Mesendoderm (in vitro differentiated cells): ENCODE results near the gene IFNAR1.

Source experiments
- DNase-seq: peaks from one replicate; pipeline ENCODE4 v3.0.0; 2013
- H2AK5ac ChIP-seq: 2 replicates; pipeline ENCODE4 v1.6.1; 2013; ENCODE audit warnings: low read length, inconsistent platforms
- H2BK120ac ChIP-seq: 2 replicates; pipeline ENCODE4 v1.6.1; 2013; ENCODE audit warnings: low read depth, mild to moderate bottlenecking, low read length, moderate library complexity, mixed read lengths
- H2BK15ac ChIP-seq: replicated peaks from 2 replicates; pipeline ENCODE4 v1.6.1; 2013; ENCODE audit warnings: low read depth, mild to moderate bottlenecking, moderate library complexity
- H2BK5ac ChIP-seq: 2 replicates; pipeline ENCODE4 v1.6.1; 2013; ENCODE audit warnings: low read length, inconsistent platforms
- H3K18ac ChIP-seq: 2 replicates; pipeline ENCODE4 v1.6.1; 2013; ENCODE audit warnings: mild to moderate bottlenecking, low read length, mixed read lengths
- H3K23ac ChIP-seq: one replicate; pipeline ENCODE4 v1.6.1; 2013; ENCODE audit warnings: low read length
- H3K27ac ChIP-seq: 2 replicates; pipeline ENCODE4 v1.5.1; 2013; ENCODE audit warnings: low read depth, mild to moderate bottlenecking, inconsistent platforms, low read length, moderate library complexity
- H3K27me3 ChIP-seq: 2 replicates; pipeline ENCODE4 v1.6.1; 2013; ENCODE audit warnings: low read length, control low read depth, mild to moderate bottlenecking, inconsistent platforms; ENCODE audit not compliant: insufficient read depth, poor library complexity
- H3K36me3 ChIP-seq: 2 replicates; pipeline ENCODE4 v1.6.1; 2013; ENCODE audit warnings: low read length, inconsistent platforms; ENCODE audit not compliant: control insufficient read depth, insufficient read depth
- H3K4ac ChIP-seq: one replicate; pipeline ENCODE4 v1.6.1; 2013; ENCODE audit warnings: low read depth, mild to moderate bottlenecking, low read length, moderate library complexity
- H3K4me1 ChIP-seq: 2 replicates; pipeline ENCODE4 v1.6.1; 2013; ENCODE audit warnings: low read depth, low read length, inconsistent platforms; ENCODE audit not compliant: control insufficient read depth
- H3K4me2 ChIP-seq: 2 replicates; pipeline ENCODE4 v1.6.1; 2013; ENCODE audit warnings: low read length
- H3K4me3 ChIP-seq: 2 replicates; pipeline ENCODE4 v1.5.1; 2013; ENCODE audit warnings: mild to moderate bottlenecking, low read length
- H3K56ac ChIP-seq: one replicate; pipeline ENCODE4 v1.6.1; 2013; ENCODE audit warnings: low read length
- H3K79me1 ChIP-seq: 2 replicates; pipeline ENCODE4 v1.6.1; 2013; ENCODE audit warnings: low read length, inconsistent platforms
- H3K79me2 ChIP-seq: 2 replicates; pipeline ENCODE4 v1.6.1; 2013; ENCODE audit warnings: mild to moderate bottlenecking, low read length; ENCODE audit not compliant: control insufficient read depth, insufficient read depth
- H3K9ac ChIP-seq: 2 replicates; pipeline ENCODE4 v1.6.1; 2013; ENCODE audit warnings: low read length, inconsistent platforms
- H4K5ac ChIP-seq: one replicate; pipeline ENCODE4 v1.6.1; 2013; ENCODE audit warnings: low read length
- H4K8ac ChIP-seq: one replicate; pipeline ENCODE4 v1.6.1; 2013; ENCODE audit warnings: low read depth, mild to moderate bottlenecking, control low read depth, low read length, moderate library complexity
- WGBS: extraction: QIAGEN DNeasy Blood & Tissue Kit; methylation state at CpG from one replicate; pipeline ENCODE4 v1.1.7; 2013; ENCODE audit warnings: low lambda C conversion rate, missing lambda C conversion rate; ENCODE audit not compliant: insufficient coverage; ENCODE audit errors: extremely low coverage; 5-methylcytosine and 5-hydroxymethylcytosine counted together

Gene IFNAR1

DNA sequence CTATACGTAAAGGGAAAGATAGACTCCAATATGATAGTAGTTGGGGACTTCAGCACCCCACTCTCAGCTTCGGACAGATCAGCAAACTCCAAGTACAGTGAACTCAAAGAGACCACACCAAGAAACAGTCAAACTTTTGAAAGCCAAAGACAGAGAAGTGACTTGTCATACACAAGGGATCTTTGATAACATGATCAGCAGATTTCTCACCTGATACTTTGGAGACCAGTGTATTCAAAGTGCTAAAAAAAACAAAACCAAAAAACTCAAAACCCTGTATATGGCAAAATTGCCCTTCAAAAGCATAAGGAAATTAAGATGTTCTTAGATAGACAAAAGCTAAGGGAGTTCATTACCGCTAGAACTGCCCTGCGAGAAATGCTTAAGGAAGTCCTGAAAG lies 9.4 kb downstream of the IFNAR1 start:
- H4K8ac ChIP-seq: no peak overlapping the region
- H2BK5ac ChIP-seq: no peak overlapping the region
- no peak overlapping the region for H3K27ac ChIP-seq
- H2BK15ac ChIP-seq: no peak overlapping the region
- no peak overlapping the region for H3K4me2 ChIP-seq
- no peak for DNase-seq
- H3K4ac ChIP-seq: no peak overlapping the region
- H3K4me3 ChIP-seq: no peak overlapping the region
- no peak overlapping the region for H2AK5ac ChIP-seq
- peaks cover 15% of the 10 kb centered on the region for H3K79me1 ChIP-seq
- no peak overlapping the region for H4K5ac ChIP-seq
- H3K4me1 ChIP-seq: no peaks in the 10 kb centered on the region
- H3K36me3 ChIP-seq: no peaks in the 10 kb centered on the region
- H3K27me3 ChIP-seq: no peaks in the 10 kb centered on the region
- H3K9ac ChIP-seq: no peak overlapping the region
- no CpG with 5 or more reads among the region's 4 CpGs for WGBS
- no peak overlapping the region for H3K56ac ChIP-seq
- H3K79me2 ChIP-seq: peaks cover 3% of the 10 kb centered on the region
- H3K23ac ChIP-seq: no peak overlapping the region
- H3K18ac ChIP-seq: no peak overlapping the region
- no peak overlapping the region for H2BK120ac ChIP-seq

DNA sequence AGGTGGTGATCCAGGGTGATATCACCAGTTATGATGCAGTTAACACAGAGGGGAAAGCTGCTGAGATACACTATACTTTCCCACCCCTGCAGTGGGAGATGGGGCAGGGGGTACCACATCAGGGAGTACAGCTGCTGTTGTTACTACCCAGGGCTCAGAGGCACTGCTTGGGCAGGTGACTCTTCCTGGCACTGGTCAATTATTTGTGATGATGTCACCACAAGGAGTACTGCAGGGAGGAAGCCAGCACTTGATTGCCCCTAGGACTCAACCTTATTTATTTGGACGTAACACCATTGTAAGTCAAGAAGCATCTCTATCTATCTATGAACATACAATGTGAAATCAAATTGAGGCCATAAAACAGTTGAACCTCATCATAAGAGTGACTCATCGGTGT lies 10.1 kb downstream of the IFNAR1 start:
- no peak overlapping the region for H4K8ac ChIP-seq
- WGBS: no CpG with 5 or more reads among the region's 2 CpGs
- H2BK5ac ChIP-seq: no peak overlapping the region
- no peaks in the 10 kb centered on the region for H3K27me3 ChIP-seq
- no peak overlapping the region for H3K18ac ChIP-seq
- H3K27ac ChIP-seq: no peak overlapping the region
- H3K4me2 ChIP-seq: no peak overlapping the region
- no peak for DNase-seq
- no peak overlapping the region for H4K5ac ChIP-seq
- H3K79me2 ChIP-seq: peaks cover 3% of the 10 kb centered on the region
- no peaks in the 10 kb centered on the region for H3K4me1 ChIP-seq
- H2AK5ac ChIP-seq: no peak overlapping the region
- H3K36me3 ChIP-seq: no peaks in the 10 kb centered on the region
- no peak overlapping the region for H3K4ac ChIP-seq
- no peak overlapping the region for H3K9ac ChIP-seq
- H3K4me3 ChIP-seq: no peak overlapping the region
- H2BK120ac ChIP-seq: no peak overlapping the region
- H3K79me1 ChIP-seq: peaks cover 14% of the 10 kb centered on the region
- no peak overlapping the region for H2BK15ac ChIP-seq
- no peak overlapping the region for H3K23ac ChIP-seq
- no peak overlapping the region for H3K56ac ChIP-seq

DNA sequence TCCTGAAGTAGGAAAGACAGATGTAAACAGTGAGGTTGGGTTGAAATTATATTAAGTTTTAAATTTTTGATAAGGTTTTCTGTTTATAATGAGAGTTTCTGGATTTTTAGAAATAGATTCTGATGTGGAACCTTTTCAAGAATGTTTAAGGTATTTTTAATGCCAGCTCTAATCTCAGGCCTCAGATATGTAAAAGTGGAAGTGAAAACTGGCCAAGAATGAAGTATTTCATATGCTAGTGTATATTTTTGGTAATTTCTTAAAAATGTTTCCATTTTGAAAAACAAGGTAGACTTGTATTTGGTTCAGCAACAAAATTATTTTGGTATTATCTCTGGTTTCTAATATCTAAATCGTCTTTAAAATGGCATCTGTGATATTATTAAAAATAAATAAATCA lies 14.4 kb downstream of the IFNAR1 start:
- Histone ChIP-seq H3K27ac (no peak overlapping the region), H2BK15ac (no peak overlapping the region), H2BK120ac (no peak overlapping the region), H3K79me1 (peaks cover 3% of the 10 kb centered on the region), H2AK5ac (no peak overlapping the region), H2BK5ac (no peak overlapping the region), H3K9ac (no peak overlapping the region), H3K56ac (no peak overlapping the region), H4K5ac (no peak overlapping the region), H3K79me2 (no peaks in the 10 kb centered on the region), H3K4ac (no peak overlapping the region), H3K27me3 (no peaks in the 10 kb centered on the region), H3K36me3 (no peaks in the 10 kb centered on the region), H3K4me1 (no peaks in the 10 kb centered on the region), H3K23ac (no peak overlapping the region), H3K4me3 (no peak overlapping the region), H4K8ac (no peak overlapping the region), H3K4me2 (no peak overlapping the region), H3K18ac (no peak overlapping the region)
- WGBS: no CpG with 5 or more reads among the region's 1 CpG
- DNase-seq: no peak

DNA sequence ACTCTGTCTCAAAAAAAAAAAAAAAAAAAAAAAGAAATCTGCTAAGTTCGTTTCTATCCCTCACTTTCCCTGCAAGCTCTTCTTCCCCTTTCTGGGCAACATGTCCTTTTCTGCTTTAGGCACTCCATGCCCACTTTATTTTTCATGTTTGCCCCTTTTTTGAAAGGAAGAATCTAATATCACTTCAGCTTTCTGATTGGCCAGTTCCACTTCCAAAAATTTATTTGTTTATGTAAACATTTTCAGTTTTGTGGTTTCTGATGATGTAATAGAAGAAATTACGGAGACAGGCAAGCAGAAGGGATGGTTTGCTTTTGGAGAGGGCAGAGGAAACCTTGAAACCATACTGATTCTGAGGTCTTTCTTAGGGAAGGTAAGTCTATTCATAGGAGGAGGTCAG lies 15.1 kb downstream of the IFNAR1 start:
- Histone ChIP-seq H3K4me2 (no peak overlapping the region), H3K36me3 (no peaks in the 10 kb centered on the region), H2BK15ac (no peak overlapping the region), H2BK5ac (no peak overlapping the region), H3K27ac (no peak overlapping the region), H3K18ac (no peak overlapping the region), H3K4me3 (no peak overlapping the region), H3K9ac (no peak overlapping the region), H3K4ac (no peak overlapping the region), H2AK5ac (no peak overlapping the region), H3K4me1 (no peaks in the 10 kb centered on the region), H3K56ac (no peak overlapping the region), H3K79me2 (no peaks in the 10 kb centered on the region), H2BK120ac (no peak overlapping the region), H3K23ac (no peak overlapping the region), H3K79me1 (no peaks in the 10 kb centered on the region), H4K8ac (no peak overlapping the region), H4K5ac (no peak overlapping the region), H3K27me3 (no peaks in the 10 kb centered on the region)
- no CpG with 5 or more reads among the region's 2 CpGs for WGBS
- no peak for DNase-seq

GRCh38 chr21:33345751-33346238 lies 21.0 kb downstream of the IFNAR1 start:
- Histone ChIP-seq H3K4me3 (no peak overlapping the region), H3K4me1 (no peaks in the 10 kb centered on the region), H3K23ac (no peak overlapping the region), H2BK5ac (no peak overlapping the region), H3K27ac (no peak overlapping the region), H4K5ac (no peak overlapping the region), H3K79me1 (no peaks in the 10 kb centered on the region), H2BK120ac (no peak overlapping the region), H3K56ac (no peak overlapping the region), H3K36me3 (no peaks in the 10 kb centered on the region), H2AK5ac (no peak overlapping the region), H3K27me3 (no peaks in the 10 kb centered on the region), H2BK15ac (no peak overlapping the region), H3K4me2 (no peak overlapping the region), H3K9ac (no peak overlapping the region), H4K8ac (no peak overlapping the region), H3K18ac (no peak overlapping the region), H3K79me2 (no peaks in the 10 kb centered on the region), H3K4ac (no peak overlapping the region)
- no CpG with 5 or more reads among the region's 5 CpGs for WGBS
- DNase-seq: no peak

GRCh38 chr21:33348706-33349105 lies 23.9 kb downstream of the IFNAR1 start:
- Histone ChIP-seq H3K4me1 (no peaks in the 10 kb centered on the region), H3K56ac (no peak overlapping the region), H2BK120ac (no peak overlapping the region), H3K9ac (no peak overlapping the region), H3K4me3 (no peak overlapping the region), H3K23ac (no peak overlapping the region), H3K18ac (no peak overlapping the region), H2AK5ac (no peak overlapping the region), H4K5ac (no peak overlapping the region), H4K8ac (no peak overlapping the region), H3K27me3 (no peaks in the 10 kb centered on the region), H3K79me2 (no peaks in the 10 kb centered on the region), H3K79me1 (no peaks in the 10 kb centered on the region), H2BK15ac (no peak overlapping the region), H3K4me2 (no peak overlapping the region), H3K36me3 (no peaks in the 10 kb centered on the region), H2BK5ac (no peak overlapping the region), H3K27ac (no peak overlapping the region), H3K4ac (no peak overlapping the region)
- no peak for DNase-seq
- WGBS: no CpG with 5 or more reads among the region's 3 CpGs
